Anterior cingulate cortex (tissue), 58 donors: Measurements from ENCODE around the gene LZTS3.
A peak's percentile ranks its signal among the peaks of the same experiment; 100 is the strongest.
"Not testable (repeated sequence)": the region's sequence is repeated elsewhere in the genome, so short reads cannot be mapped to it uniquely, and the experiment has no call there.

Experiments
- DNase-seq, 58 donors: peaks; one replicate each; lab custom pipeline; 2025; lab: John Stamatoyannopoulos, UW

The LZTS3 gene

DNA sequence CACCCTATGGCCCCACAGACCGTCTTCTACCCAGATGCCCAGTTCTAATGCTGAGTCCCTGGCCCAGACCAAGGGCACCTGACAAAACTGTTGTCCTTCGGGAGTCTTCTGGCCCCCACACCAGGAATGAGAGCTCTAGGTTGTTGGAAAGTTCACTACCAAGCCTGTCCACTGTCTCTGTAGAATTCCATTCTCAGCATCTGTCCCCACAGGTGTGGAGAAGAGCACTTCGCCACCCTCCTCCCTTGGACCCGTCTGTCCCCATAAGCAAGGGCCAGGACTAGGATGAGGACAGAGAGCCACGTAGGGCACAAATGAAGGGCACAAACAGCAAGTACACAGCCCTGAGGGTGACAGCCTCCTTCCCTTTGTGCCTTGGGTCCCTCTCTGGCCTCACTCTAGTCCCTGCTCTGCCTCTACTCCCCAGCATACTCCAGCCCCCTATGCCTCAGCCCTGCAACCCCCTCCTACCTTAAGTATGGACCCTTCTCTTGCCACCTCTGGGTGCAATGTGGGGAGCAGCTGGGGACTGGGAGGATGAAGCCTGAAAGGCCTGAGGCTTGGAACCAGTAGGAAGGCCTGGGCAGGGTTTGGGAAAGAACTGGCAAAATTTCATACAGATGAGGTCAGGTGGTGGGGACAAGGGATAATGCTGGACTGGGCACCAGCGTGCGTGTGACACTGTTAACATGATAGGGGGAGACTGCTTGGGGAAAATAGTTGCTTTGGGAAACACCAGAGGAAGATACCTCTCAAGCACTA, 4.3 kb downstream of the LZTS3 start:
- DNase-seq = no peak

DNA sequence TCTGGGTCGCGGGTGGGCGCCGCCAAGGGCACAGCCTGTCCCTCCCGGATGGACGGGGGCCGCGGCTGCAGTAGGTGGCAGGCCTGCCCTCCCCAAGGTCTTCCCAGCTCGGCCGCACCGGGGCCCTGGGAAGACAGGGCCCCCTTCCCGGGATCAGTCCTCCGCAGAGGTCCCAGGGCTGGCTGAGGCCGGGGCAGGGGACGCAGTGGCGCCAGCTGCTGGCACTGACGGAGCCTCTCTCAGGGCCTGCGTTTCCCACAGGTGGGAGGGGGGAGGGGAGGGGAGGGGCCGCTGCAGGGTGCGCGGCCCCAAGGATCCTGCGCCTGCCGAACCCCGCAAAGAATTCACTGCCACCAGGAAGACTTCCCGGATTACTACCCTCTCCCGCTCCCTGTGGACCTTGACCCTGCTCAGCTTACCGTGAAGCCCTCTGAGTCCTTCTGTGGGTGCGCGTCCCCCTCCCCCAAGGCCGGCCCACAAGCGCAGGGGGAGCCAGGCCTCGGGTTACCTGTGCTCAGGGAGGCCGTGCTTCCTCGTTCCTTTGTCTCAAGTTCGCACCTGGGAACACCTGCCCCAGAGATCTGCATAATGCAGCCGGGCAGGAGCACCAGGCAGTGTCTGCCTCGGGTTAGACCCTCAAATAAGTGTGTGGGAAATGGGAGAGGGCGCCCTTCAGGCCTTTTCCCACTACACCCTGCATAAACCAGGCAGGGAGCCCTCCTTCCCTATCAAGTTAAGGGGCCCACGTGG, 5.1 kb downstream of the LZTS3 start:
- no peak for DNase-seq

DNA sequence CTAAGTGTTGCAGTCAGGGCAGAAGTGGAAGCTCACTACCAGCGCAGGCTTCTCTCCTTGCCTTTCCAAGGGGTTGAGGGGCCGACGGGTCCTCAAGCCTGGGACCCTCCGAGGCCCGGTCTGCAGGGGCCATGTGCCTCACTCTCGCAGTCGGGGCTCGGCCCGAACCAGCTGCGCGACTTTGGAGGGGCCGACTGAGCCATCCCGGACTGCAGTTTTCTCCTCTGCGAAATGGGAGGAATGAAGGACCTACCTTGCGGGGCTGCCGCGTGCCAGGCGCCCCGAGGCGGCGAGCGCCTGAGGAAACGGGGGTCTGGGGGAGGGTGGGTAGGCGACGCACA, 5.6 kb downstream of the LZTS3 start:
- no peak for DNase-seq

DNA sequence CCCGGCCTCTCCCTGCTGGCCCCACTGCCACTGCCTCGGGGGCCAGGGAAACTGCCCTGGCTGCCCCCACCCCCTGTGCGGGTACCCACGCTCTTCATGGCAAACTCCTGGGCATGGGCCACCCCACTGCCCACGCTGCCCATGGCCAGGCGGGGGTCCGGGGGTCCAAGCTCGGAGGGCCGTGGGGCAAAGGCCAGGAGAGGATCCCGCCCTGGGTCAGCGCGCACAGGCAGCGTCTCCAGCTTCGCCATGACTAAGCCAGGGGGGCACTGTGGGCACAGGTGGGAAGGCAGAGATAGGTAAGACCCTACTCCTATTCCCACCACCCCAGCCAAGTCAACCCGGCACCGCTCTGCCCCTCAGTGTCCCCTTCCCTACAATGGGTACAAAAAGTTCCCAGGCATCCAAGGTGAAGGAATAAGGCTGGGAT, 6.4 kb downstream of the LZTS3 start:
- no peak for DNase-seq

DNA sequence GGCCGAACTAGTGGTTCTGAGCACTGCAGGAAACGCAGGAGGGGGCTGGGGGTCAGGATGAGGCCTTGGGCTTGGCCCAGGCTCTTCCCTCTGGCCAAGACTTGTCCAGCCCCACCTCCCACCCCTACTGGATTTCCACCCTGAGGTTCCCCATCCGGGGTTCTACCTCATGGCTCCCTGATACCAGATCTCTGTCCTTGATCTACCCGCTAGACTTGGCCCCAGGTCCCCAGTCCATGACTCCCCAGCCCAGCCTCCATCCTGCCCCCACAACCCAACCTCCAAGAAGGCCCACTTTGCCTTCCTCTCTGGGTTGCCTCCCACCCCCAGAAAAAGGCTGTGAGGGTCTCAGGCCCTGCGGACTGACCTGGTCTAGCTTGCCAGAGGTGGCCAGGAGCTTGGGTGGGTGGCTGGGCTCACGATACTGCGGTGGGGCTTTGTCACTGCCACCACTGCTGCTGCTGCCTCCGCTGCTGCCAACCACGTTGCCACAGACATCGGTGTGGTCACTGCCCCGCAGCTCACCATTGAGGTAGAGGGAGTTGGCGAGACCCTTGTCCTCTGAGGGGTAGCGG, 6.9 kb downstream of the LZTS3 start:
- no peak for DNase-seq

DNA sequence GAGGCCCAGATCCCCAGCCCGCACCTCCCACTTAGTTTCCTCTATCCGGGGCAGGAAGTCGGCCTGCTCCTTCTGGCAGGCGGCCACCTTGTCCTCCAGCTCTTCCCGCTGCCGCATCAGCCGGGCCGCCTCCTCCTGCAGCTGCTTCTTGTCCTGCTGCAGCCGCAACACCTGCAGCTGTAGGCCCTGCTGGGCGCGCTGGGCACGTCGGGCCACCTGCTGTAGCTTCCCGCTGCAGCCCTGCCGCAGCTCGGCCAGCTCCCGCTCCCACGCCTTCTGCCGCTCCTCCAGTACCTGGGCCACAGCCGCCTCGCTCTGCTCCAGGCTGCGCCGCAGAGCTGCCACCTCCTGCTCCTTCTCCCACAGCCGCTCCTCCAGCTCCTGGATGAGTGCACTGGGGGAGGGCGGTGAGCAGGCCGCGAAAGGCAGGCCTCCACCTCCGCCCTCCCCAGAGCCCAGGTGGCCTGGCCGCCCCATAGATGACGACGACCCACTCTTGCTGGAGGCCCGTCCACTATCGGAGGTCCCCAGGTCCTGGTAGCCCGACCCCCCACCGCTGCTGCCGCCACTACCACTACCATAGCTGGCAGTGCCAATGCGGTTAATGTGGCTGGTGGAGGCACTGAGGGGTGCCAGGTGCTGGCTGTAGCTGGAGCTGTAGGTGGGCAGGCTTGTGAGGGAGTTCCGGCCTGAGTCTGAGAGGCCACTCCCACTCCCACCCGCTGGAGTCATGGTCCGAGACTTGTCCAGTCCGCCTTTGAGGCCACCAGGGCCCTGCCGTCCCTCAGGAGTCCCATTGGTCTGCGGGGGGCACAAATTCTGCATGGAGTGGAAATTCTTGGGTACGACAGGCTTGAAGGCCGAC, 7.6 kb downstream of the LZTS3 start:
- peak in 8 of 58 donors; percentile 17 to 62 (median 36) for DNase-seq

DNA sequence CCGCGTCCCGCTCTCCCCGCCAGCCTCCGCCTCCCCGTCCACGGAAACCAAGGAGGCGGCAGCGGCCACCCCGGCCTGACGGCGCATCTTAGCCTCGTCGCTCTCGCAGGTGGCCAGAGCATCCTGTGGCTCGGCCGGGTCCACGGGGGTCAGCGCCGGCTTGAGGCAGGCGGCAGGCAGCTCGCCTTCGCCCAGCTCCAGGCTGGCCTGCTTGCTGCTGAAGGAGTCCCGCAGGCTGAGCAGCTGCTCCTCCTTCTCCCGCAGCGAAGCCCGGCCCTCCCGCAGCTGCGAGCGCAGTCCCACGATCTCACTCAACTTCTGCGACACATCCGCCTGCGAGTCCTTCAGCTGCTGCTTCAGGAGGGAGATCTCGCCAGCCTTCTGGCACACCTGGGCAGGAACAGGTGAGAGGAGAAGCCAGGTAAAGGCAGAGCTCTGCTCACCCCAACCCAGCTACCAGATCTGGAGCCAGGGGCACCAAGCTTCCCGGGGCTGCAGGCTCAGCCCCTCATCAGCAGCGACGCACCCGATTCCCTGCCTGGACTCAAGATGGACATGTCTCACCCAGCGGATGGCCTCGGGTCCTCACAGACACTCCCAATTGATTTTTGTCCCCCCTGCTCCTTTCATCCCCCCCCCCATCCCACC, 8.5 kb downstream of the LZTS3 start:
- DNase-seq = no peak

DNA sequence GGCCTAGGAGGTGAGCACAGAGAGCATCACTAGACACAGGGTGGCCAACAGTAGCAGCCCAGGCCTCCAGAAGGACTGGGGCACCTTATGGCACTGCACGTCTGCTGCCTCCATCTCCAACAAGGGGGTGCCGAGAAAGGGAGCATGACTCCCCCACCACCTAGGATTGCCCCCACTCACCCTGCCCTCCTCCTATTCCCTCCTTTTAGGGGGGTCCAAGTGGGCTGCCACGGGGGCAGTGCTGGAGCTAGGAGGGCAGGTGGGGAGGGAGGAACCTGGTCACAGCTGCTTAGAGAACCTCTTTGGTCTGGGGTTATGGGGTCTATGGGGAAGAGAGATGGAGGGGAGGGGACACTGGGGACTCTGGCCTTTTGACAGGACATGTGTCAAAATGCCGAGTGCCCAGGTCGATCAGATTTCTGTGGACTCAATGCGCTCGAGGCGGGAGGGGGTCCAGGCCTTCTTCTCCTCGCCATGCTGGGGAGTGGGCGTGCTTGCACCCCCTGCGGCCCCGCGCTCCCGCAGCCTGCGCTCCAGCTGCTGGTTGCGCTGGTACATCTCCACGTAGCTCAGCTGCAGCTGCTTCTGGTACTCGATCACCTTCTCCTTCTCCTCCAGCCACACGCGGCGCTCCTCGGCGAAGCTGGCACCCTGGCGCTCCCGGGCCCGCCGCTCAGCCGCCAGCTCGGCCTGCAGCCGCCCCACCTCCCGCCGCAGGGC, 9.1 kb downstream of the LZTS3 start:
- no peak for DNase-seq

DNA sequence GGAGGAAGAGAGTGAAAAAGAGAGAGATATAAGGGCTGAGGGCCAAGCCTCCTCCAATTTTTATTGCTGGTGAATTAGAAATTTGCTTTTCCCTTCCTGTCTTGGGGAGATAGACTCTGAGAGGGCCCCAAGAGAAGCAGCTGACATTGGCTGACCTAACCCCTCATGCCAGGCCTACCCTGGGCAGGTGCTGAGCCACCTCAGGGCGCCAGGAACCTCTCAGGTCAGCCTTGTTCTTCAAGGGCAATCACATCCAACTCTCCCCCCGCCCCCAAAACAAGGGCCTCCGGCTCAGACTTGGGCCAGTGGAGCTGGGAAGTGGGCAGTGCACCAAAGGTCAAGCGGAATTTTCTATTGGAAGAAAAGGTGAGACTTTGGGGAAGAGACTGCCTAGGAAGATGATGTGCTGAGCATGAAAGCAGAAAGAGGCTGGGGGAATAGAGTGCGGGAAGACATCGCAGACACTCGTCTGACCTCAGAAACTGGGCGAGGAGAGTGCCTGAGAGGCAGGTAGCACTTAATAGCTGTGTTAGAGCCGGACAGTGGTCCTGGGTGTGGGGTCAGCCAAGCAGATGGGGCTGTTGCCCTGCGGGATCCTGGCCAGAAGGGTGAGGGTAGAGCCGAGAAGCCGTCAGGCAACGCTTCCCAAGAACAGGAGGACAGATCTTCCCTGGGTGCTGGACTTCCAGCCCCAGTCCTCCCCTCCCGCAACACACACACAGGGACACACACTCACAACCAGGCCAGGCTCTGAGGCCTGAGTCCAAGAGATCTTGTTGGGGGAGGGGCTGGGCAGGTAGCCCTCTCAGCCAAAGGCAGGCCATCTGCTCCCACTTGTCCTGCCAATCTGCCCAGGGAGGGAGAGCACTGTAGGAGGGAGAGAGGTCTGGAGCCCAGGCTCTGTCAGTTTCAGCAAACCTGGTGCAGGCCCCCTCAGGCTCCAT, 10.0 kb downstream of the LZTS3 start:
- DNase-seq = no peak

DNA sequence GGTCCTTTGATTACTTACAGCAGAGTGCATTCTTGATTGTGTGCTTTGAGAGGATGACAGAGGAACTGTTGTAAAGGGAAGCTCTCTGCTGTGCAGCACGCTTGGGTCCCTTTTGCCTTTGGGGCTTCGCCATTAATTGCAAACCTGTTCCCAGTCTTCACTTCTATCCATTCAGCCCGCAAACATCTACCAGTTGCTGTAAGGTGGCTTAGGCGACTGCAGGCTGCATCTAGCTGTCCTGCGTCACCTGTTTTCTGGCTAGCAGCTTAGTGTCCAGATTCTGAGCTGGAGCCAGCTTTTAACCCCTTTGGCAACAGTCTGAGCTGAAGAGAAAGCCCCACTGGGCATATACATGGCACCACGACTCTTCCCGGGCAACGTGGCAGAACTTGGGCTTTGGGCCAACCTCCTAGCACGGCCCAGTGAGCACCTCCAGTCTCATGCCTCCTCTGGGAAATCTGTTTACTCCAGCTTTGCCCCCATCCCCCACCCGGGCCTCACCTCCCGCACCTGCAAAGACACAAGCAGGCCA, 11.2 kb downstream of the LZTS3 start:
- peak in 7 of 58 donors; percentile 9 to 35 (median 23) for DNase-seq

DNA sequence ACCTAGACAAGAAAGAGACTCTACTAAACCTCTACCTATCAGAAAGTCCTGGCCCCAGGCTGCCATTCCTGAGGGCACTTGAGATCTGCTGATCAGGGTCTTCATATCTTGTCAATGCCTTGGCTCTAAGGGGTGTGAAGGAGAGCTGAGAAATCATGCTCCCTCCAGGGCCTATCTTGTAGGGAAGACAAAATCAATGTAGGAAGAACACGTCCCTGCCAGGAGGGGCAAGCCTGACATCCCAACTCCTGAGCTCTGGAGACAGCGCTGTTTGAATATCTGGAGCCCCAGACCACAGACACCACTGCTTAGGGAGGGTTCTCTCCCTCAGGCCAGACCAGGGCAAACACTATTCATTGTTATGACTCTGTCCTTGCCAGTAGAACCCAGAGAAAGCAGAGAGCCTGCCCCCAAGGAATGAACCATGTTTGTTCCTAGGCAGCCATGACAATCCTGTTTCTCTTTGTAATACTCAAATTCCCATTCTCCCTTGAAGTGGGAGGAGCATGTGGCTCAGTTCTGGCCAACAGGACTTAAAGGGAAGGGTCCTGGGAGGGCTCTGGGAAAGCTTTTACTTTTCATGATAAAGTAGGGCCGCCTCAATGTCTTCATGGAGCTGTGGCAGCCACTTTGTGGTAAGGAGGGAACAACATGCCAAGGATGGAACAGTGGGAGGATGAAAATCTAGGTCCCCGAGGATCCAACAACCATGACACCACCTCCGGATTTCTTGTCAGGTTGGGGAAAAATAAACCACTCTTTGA, 11.9 kb downstream of the LZTS3 start:
- DNase-seq = no peak

DNA sequence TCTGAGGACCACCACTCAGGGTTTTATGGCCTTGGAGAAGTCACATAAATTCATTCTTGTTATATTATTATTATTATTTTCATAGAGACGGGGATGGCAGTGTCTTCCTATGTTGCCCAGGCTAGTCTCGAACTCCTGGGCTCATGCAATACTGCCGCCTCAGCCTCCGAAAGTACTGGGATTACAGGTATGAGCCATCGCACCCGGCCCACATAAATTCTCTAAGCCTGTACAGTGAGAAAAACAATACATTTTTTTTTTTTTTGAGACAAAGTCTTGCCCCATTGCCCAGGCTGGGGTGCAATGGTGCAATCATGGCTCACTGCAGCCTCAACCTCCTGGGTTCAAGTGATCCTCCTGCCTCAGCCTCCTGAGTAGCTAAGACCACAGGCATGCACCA, 12.9 kb downstream of the LZTS3 start:
- DNase-seq = no peak

DNA sequence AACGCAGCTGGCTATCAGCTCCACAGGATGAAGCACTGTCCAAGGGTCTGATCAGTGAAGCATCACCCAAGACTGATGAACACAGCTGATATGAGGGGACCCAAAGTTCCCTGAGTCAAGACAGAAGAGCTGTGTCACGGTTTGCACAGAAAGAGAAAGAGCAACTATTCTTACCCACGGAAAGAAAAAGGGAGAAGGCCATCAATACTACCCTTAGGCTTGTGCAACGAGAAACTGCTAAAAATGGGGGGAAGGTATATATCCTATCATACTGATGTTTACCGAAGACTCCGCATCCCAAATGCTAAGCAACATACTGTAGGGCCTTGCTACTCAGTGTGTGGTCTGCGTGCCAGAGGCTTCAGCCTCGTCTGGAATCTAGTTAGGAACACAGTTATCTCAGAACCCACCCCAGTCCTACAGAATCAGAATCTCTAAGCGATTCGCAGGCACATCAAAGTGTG, 14.3 kb downstream of the LZTS3 start:
- no peak for DNase-seq

DNA sequence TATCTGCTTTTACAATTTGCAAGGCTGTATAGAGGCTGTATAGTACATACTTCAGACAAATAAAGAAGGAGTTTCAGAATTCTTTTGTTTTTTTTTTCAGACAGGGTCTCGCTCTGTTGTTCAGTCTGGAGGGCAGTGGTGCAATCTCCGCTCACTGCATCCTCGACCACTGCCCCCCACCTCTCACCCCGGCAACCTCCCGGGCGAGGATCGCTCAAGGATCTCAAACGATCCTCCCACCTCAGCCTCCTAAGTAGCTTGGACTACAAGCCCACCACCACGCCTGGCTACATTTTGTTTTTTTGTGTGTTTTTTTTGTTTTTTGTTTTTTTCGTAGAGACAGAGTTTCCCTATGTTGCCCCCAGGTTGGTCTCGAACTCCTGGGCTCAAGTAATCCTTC, 15.5 kb downstream of the LZTS3 start:
- DNase-seq = no peak

DNA sequence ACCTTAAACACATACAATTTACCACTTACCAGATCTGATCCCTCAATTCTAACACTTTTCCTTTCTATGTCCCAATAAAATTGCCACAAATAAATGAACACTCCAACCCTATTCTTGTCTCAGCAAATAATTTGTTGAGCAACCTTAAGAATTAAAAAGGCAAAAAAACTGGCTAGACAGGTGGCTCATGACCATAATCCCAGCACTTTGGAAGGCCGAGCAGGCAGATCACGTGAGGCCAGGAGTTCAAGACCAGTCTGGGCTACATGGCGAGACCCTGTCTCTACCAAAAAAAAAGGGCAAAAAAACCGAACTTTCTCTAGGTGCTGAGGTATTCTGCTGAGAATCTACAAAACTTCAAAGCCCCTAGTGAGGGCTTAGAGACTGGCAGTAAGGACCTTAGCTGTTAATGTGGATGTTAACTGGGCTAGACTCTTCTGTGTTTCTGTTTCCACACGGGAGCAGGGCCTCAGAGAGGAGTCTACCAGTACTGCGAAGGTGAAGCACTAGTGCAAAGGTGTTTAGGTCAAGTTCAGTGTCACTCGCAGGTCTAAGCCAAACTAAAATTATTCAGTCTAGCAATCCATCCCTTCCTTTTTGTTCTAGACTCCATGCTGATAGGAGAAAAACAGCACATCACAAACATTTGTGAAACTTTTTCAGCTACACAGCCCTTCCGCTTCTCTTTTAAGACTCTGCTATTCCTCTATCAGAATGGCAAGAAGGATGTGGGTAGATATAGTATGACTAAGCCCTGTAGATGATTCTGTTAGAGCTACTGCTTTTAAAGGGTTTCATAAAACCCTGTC, 16.3 kb downstream of the LZTS3 start:
- no peak for DNase-seq

DNA sequence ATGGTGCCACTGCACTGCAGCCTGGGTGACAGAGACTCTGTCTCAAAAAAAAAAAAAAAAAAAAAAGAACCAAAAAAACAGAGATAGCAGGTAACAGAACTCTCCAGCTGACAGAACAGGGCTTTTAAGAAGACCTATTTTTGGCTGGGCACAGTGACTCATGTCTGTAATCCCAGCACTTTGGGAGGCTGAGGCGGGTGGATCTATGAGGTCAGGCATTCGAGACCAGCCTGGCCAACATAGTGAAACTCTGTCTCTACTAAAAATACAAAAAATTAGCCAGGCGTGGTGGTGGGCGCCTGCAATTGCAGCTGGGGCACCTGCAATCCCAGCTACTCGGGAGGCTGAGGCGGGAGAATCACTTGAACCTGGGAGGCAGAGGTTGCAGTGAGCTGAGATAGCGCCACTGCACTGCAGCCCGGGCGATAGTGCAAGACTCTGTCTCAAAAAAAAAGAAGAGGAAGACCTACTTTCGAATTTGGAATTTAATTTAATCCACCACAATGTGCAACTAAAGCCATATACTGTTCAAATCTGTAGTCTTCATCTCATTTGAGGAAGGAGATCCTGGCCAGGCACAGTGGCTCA, 21.2 kb downstream of the LZTS3 start:
- not testable (repeated sequence) for DNase-seq
